Fibroblast of villous mesenchyme (primary cell): ENCODE results near the gene PCDH10. TPM values are rescaled to one million over a fixed set of nuclear protein-coding genes. Genes with fewer than 3 reads are reported as not detected.
"Not testable (repeated sequence)": the region's sequence is repeated elsewhere in the genome, so short reads cannot be mapped to it uniquely, and the experiment has no call there.

Source experiments
- DNase-seq: peaks from one replicate; pipeline ENCODE4 v3.0.0-alpha.2; 2010; ENCODE audit warnings: low read depth
- H3K4me3 ChIP-seq: 2 replicates; pipeline ENCODE4 v1.5.1; 2011; ENCODE audit warnings: low read depth, mild to moderate bottlenecking, low read length
- total RNA-seq: library from RNA; depleted of rRNA; stranded (reverse); fragments of >200 nt; gene quantifications from 2 replicates; pipeline ENCODE4 v1.2.3, GENCODE V29; 2012
- TF ChIP-seq, protein P1 (sequence below): IDR thresholded peaks from 2 replicates; pipeline ENCODE4 v1.5.1; 2012; ENCODE audit warnings: low read depth, mild to moderate bottlenecking, low read length; ENCODE audit not compliant: insufficient read depth

The PCDH10 gene
- total RNA-seq, 1 donor, result 16.4 TPM

DNA sequence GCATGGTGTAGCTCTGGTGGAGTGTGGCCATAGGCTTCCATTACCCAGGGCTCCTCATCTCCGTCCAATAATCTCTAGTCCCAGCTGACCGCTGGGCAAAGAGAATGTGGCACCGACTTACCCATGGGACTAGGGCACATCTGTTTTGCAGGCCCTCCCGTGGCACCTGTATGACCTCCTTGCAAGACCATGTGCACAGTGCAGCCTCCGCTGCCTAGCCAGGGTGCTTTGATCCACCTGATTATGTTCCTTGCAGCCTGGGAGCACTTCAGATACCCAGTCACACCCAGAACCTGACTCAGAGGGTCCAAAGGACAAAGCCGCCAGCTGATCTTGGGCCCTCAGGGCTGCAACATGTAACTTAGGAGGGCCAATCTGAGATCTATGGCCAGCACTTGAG is 84.8 kb downstream of the PCDH10 start:
- no peak for DNase-seq
- H3K4me3 ChIP-seq, result no peak overlapping the region
- TF ChIP-seq, protein P1, sequence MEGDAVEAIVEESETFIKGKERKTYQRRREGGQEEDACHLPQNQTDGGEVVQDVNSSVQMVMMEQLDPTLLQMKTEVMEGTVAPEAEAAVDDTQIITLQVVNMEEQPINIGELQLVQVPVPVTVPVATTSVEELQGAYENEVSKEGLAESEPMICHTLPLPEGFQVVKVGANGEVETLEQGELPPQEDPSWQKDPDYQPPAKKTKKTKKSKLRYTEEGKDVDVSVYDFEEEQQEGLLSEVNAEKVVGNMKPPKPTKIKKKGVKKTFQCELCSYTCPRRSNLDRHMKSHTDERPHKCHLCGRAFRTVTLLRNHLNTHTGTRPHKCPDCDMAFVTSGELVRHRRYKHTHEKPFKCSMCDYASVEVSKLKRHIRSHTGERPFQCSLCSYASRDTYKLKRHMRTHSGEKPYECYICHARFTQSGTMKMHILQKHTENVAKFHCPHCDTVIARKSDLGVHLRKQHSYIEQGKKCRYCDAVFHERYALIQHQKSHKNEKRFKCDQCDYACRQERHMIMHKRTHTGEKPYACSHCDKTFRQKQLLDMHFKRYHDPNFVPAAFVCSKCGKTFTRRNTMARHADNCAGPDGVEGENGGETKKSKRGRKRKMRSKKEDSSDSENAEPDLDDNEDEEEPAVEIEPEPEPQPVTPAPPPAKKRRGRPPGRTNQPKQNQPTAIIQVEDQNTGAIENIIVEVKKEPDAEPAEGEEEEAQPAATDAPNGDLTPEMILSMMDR, result no peak

DNA sequence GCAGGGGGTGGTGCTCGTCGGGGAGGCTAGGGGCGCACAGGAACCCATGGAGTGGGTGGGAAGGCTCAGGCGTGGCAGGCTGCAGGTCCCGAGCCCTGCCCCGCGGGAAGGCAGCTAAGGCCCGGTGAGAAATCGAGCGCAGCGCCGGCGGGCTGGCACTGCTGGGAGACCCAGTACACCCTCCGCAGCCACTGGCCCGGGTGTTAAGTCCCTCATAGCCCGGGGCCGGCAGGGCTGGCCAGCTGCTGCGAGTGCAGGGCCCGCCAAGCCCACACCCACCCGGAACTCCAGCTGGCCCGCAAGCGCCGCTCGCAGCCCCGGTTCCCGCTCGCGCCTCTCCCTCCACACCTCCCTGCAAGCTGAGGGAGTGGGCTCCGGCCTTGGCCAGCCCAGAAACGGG is 91.4 kb downstream of the PCDH10 start:
- H3K4me3 ChIP-seq, DNase-seq: not testable (repeated sequence)
